Mucosa of rectum (tissue), 2 donors: ENCODE results near the gene CCDC54.
"Not testable (repeated sequence)": the region's sequence is repeated elsewhere in the genome, so short reads cannot be mapped to it uniquely, and the experiment has no call there.

Source experiments
- H3K27ac ChIP-seq, 2 donors: one replicate each; pipeline ENCODE4 v1.7.0; 2013; ENCODE audit warnings: inconsistent platforms in 2 of 2, low read depth in 2 of 2, low read length in 2 of 2
- H3K27me3 ChIP-seq, 2 donors: one replicate each; pipeline ENCODE4 v1.7.0; 2013; ENCODE audit warnings: low read length in 2 of 2; ENCODE audit not compliant: control insufficient read depth in 2 of 2, insufficient read depth in 2 of 2
- H3K36me3 ChIP-seq, 2 donors: one replicate each; pipeline ENCODE4 v1.7.0; 2013; ENCODE audit warnings: low read length in 2 of 2; ENCODE audit not compliant: control insufficient read depth in 2 of 2, insufficient read depth in 2 of 2
- H3K4me1 ChIP-seq, 2 donors: one replicate each; pipeline ENCODE4 v1.7.0; 2013; ENCODE audit warnings: low read length in 2 of 2, mild to moderate bottlenecking in 1 of 2; ENCODE audit not compliant: control insufficient read depth in 2 of 2, insufficient read depth in 2 of 2
- H3K4me3 ChIP-seq, 2 donors: one replicate each; pipeline ENCODE4 v1.7.0; 2013; ENCODE audit warnings: low read length in 2 of 2
- H3K9ac ChIP-seq, 2 donors: one replicate each; pipeline ENCODE4 v1.7.0; 2013; ENCODE audit warnings: low read length in 2 of 2, low read depth in 1 of 2, mild to moderate bottlenecking in 1 of 2
- H3K9me3 ChIP-seq, 2 donors: one replicate each; pipeline ENCODE4 v1.7.0; 2013; ENCODE audit warnings: low read length in 2 of 2; ENCODE audit not compliant: control insufficient read depth in 2 of 2
- donor health status: healthy.
- donor health status: Normal muscosa, but diverticular disease.

Gene CCDC54

GRCh38 chr3:107377151-107377550 is at the start of gene CCDC54:
Gene CCDC54, plus strand, starts transcription at chr3:107377439. Its CDS starts 149 bp downstream, at chr3:107377588.
- H3K9me3 ChIP-seq = no peaks in the 10 kb centered on the region
- no peaks in the 10 kb centered on the region for H3K4me1 ChIP-seq
- no peaks in the 10 kb centered on the region for H3K36me3 ChIP-seq
- H3K9ac ChIP-seq = no peak within 1 kb of the TSS
- no peak within 1 kb of the TSS for H3K4me3 ChIP-seq
- no peak within 1 kb of the TSS for H3K27ac ChIP-seq
- no peaks in the 10 kb centered on the region for H3K27me3 ChIP-seq

GRCh38 chr3:107328069-107328468 is 49.2 kb upstream of the CCDC54 start:
- no peak overlapping the region for H3K27ac ChIP-seq
- no peaks in the 10 kb centered on the region for H3K36me3 ChIP-seq
- no peak overlapping the region for H3K4me3 ChIP-seq
- no peaks in the 10 kb centered on the region for H3K9me3 ChIP-seq
- H3K9ac ChIP-seq = no peak overlapping the region
- no peaks in the 10 kb centered on the region for H3K27me3 ChIP-seq
- H3K4me1 ChIP-seq = no peaks in the 10 kb centered on the region

GRCh38 chr3:107329088-107329487 is 48.2 kb upstream of the CCDC54 start:
- H3K9me3 ChIP-seq = no peaks in the 10 kb centered on the region
- no peak overlapping the region for H3K9ac ChIP-seq

GRCh38 chr3:107339690-107340089 is 37.5 kb upstream of the CCDC54 start:
- not testable (repeated sequence) for H3K4me3 ChIP-seq, H3K27me3 ChIP-seq, H3K36me3 ChIP-seq, H3K27ac ChIP-seq, H3K9me3 ChIP-seq, H3K9ac ChIP-seq, H3K4me1 ChIP-seq

More at GRCh38 chr3:107329088-107329487, 48.2 kb upstream of the CCDC54 start:
- Histone ChIP-seq H3K36me3 (no peaks in the 10 kb centered on the region), H3K4me1 (no peaks in the 10 kb centered on the region), H3K27ac (no peak overlapping the region), H3K4me3 (no peak overlapping the region), H3K27me3 (no peaks in the 10 kb centered on the region)

GRCh38 chr3:107344722-107345121 is 32.5 kb upstream of the CCDC54 start:
- no peak overlapping the region for H3K4me3 ChIP-seq
- no peaks in the 10 kb centered on the region for H3K36me3 ChIP-seq
- H3K9ac ChIP-seq = no peak overlapping the region
- H3K4me1 ChIP-seq = no peaks in the 10 kb centered on the region
- H3K9me3 ChIP-seq = no peaks in the 10 kb centered on the region
- H3K27ac ChIP-seq = no peak overlapping the region
- no peaks in the 10 kb centered on the region for H3K27me3 ChIP-seq

- Histone ChIP-seq H3K27me3 (no peaks in the 10 kb centered on the region), H3K9me3 (no peaks in the 10 kb centered on the region), H3K27ac (no peak overlapping the region), H3K4me1 (no peaks in the 10 kb centered on the region), H3K9ac (no peak overlapping the region), H3K36me3 (no peaks in the 10 kb centered on the region), H3K4me3 (no peak overlapping the region)
Observed at GRCh38 chr3:107345822-107346405, 31.3 kb upstream of the CCDC54 start.

GRCh38 chr3:107346564-107346963 is 30.7 kb upstream of the CCDC54 start:
- H3K27me3 ChIP-seq = no peaks in the 10 kb centered on the region
- no peak overlapping the region for H3K4me3 ChIP-seq
- H3K27ac ChIP-seq = no peak overlapping the region
- H3K9me3 ChIP-seq = no peaks in the 10 kb centered on the region
- no peaks in the 10 kb centered on the region for H3K36me3 ChIP-seq
- H3K9ac ChIP-seq = no peak overlapping the region
- no peaks in the 10 kb centered on the region for H3K4me1 ChIP-seq

- no peaks in the 10 kb centered on the region for H3K4me1 ChIP-seq
- no peak overlapping the region for H3K9ac ChIP-seq
- H3K9me3 ChIP-seq = no peaks in the 10 kb centered on the region
- no peak overlapping the region for H3K4me3 ChIP-seq
- H3K27me3 ChIP-seq = no peaks in the 10 kb centered on the region
- no peaks in the 10 kb centered on the region for H3K36me3 ChIP-seq
- no peak overlapping the region for H3K27ac ChIP-seq
Observed at GRCh38 chr3:107347751-107348150, 29.5 kb upstream of the CCDC54 start.

GRCh38 chr3:107356706-107357105 is 20.5 kb upstream of the CCDC54 start:
- no peak overlapping the region for H3K9ac ChIP-seq
- H3K27me3 ChIP-seq = no peaks in the 10 kb centered on the region
- no peaks in the 10 kb centered on the region for H3K9me3 ChIP-seq
- no peak overlapping the region for H3K4me3 ChIP-seq
- no peak overlapping the region for H3K27ac ChIP-seq
- H3K36me3 ChIP-seq = no peaks in the 10 kb centered on the region
- H3K4me1 ChIP-seq = no peaks in the 10 kb centered on the region

GRCh38 chr3:107361633-107362032 is 15.6 kb upstream of the CCDC54 start:
- Histone ChIP-seq H3K4me1 (no peaks in the 10 kb centered on the region), H3K27me3 (no peaks in the 10 kb centered on the region), H3K9ac (no peak overlapping the region), H3K4me3 (no peak overlapping the region), H3K9me3 (no peaks in the 10 kb centered on the region), H3K36me3 (no peaks in the 10 kb centered on the region), H3K27ac (no peak overlapping the region)

- Histone ChIP-seq H3K27me3 (no peaks in the 10 kb centered on the region), H3K4me1 (no peaks in the 10 kb centered on the region), H3K27ac (no peak overlapping the region), H3K36me3 (no peaks in the 10 kb centered on the region), H3K9me3 (no peaks in the 10 kb centered on the region), H3K4me3 (no peak overlapping the region), H3K9ac (no peak overlapping the region)
Observed at GRCh38 chr3:107365051-107365450, 12.2 kb upstream of the CCDC54 start.
